ENCODE data around the gene PNISR. TPM values are rescaled to one million over a fixed set of nuclear protein-coding genes. Genes with fewer than 3 reads are reported as not detected.
A peak's percentile ranks its signal among the peaks of the same experiment; 100 is the strongest.
"Not testable (repeated sequence)": the region's sequence is repeated elsewhere in the genome, so short reads cannot be mapped to it uniquely, and the experiment has no call there.

The PNISR gene, protein sequence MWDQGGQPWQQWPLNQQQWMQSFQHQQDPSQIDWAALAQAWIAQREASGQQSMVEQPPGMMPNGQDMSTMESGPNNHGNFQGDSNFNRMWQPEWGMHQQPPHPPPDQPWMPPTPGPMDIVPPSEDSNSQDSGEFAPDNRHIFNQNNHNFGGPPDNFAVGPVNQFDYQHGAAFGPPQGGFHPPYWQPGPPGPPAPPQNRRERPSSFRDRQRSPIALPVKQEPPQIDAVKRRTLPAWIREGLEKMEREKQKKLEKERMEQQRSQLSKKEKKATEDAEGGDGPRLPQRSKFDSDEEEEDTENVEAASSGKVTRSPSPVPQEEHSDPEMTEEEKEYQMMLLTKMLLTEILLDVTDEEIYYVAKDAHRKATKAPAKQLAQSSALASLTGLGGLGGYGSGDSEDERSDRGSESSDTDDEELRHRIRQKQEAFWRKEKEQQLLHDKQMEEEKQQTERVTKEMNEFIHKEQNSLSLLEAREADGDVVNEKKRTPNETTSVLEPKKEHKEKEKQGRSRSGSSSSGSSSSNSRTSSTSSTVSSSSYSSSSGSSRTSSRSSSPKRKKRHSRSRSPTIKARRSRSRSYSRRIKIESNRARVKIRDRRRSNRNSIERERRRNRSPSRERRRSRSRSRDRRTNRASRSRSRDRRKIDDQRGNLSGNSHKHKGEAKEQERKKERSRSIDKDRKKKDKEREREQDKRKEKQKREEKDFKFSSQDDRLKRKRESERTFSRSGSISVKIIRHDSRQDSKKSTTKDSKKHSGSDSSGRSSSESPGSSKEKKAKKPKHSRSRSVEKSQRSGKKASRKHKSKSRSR
- total RNA-seq, result 100 to 1,000 TPM in 7 of 8 experiments, 10 to 100 TPM in 1; 81.8 to 232 (median 134) TPM

DNA sequence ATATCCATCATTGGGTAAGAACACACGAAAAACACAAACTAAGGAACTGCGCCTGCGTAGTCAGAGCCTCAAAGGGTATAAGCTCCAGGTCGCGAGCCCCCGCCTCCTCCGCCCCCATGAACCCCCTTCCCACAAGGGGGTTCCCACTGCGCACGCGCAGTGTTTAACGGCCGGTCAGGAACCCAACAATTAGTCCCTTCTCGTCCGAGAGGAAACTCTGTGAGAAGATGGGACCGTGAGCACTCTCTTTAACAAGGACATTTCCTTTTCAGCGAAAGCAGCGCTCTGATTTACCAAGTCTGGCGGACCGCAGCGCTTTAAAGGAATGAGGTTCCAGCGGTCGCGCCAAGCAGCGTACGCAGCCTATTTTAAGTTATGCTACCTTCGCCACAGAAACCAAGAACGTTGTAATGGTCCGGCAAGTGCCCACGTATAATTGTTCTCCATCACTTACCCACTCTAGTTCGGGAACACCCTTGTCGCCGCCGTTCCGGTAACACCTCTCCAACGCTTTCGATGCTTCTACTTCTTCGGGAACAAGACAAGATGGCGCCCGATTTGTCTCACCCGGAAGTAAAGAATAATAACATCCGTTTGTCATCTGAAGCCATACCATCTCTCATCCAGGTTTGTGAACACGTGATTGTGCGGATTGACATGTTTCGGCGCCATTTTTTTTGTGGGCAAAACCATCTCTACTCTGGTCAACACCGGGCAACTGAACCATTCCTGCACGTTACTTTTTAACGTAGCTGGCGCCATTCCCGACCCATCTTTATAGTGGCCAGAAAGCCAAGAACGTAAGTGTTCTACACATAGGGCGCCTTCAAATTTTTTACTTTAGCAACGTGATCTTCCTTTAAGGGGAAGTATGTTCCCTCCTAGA lies at the start of gene PNISR:
Gene PNISR, minus strand, starts transcription at position 548 of the 886 bp plus-strand sequence. CDS start 10,649 bp downstream, outside the sequence.
- in situ Hi-C loops (cut with MboI; ENCODE audit: low pct_unique_long_range_greater_than_20kb in 2 of 9, low sequenced_read_pairs in 9 of 9, unreplicated experiment in 9 of 9), result no loop called here
- peak within 1 kb of the TSS; percentile 59 to 98 (median 86) for H3K4me3 ChIP-seq
- H3K27ac ChIP-seq, result peak within 1 kb of the TSS; percentile 97 to 98

GRCh38 chr6:99473730-99474129 lies 48.6 kb upstream of the PNISR start:
- Histone ChIP-seq H3K27ac (no peak overlapping the region), H3K4me1 (replicated peaks in 1 of 2) (peaks cover 4 to 7% of the 10 kb centered on the region in 2 donors), H3K4me3 (no peak overlapping the region)
- ATAC-seq (replicated peaks in 6 of 8), result no peak
- in situ Hi-C loops (cut with MboI; ENCODE audit: low pct_unique_long_range_greater_than_20kb in 2 of 9, low sequenced_read_pairs in 9 of 9, unreplicated experiment in 9 of 9), result loop anchor here in 2 of 9 experiments (25.0 kb wide), 2 partner anchors 264 to 339 kb away; no protein-coding TSS in a partner anchor

More for the DNA sequence above, at the start of gene PNISR:
- H3K4me1 ChIP-seq (replicated peaks in 1 of 2), result peaks cover 14 to 30% of the 10 kb centered on the region in 2 donors
- peak; percentile 75 to 94 (median 90) for ATAC-seq (replicated peaks in 6 of 8)
- WGBS, 10 experiments, result 0 to 12% (median 0%) methylated on average over 7 to 26 of the region's 53 CpGs

GRCh38 chr6:99471638-99472037 lies 46.5 kb upstream of the PNISR start:
- in situ Hi-C loops (cut with MboI; ENCODE audit: low pct_unique_long_range_greater_than_20kb in 2 of 9, low sequenced_read_pairs in 9 of 9, unreplicated experiment in 9 of 9), result loop anchor here in 2 of 9 experiments (25.0 kb wide), 2 partner anchors 266 to 341 kb away; no protein-coding TSS in a partner anchor
- H3K27ac ChIP-seq, result no peak overlapping the region
- ATAC-seq (replicated peaks in 6 of 8), result peak in 6 of 8 experiments; percentile 56 to 73 (median 61)
- H3K4me3 ChIP-seq, result no peak overlapping the region
- peaks cover 4 to 7% of the 10 kb centered on the region in 2 donors for H3K4me1 ChIP-seq (replicated peaks in 1 of 2)
- 8 to 100% (median 73%) methylated on average over 1 to 2 of the region's 2 CpGs; no CpG with 5 or more reads in 2 of the 10 experiments for WGBS, 10 experiments

- 0 to 10% (median 6%) methylated on average over 3 of the region's 3 CpGs; no CpG with 5 or more reads in 1 of the 10 experiments for WGBS, 10 experiments
- ATAC-seq (replicated peaks in 6 of 8), result peak in 2 of 8 experiments; percentile 22 to 38
Measured at GRCh38 chr6:99467509-99468106, 42.5 kb upstream of the PNISR start.

DNA sequence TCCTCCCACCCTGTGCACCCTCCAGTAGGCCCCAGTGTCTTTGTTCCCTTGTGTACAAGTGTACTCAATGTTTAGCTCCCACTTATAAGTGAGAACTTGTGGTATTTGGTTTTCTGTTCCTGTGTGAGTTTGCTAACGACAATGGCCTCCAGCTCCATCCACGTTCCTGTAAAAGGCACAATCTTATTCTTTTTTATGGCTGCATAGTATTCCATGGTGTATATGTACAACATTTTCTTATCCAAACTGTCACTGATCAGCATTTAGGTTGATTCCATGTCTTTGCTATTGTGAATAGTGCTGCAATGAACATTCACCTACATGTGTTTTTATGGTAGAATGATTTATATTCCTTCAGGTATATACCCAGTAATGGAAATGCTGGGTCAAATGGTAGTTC lies 34.0 kb upstream of the PNISR start:
- not testable (repeated sequence) for ATAC-seq (replicated peaks in 6 of 8); H3K4me3 ChIP-seq; H3K27ac ChIP-seq; H3K4me1 ChIP-seq (replicated peaks in 1 of 2)
- in situ Hi-C loops (cut with MboI; ENCODE audit: low pct_unique_long_range_greater_than_20kb in 2 of 9, low sequenced_read_pairs in 9 of 9, unreplicated experiment in 9 of 9), result loop anchor here in 2 of 9 experiments (25.0 kb wide), 2 partner anchors 278 to 353 kb away; no protein-coding TSS in a partner anchor
- 82 to 100% (median 100%) methylated on average over 2 of the region's 2 CpGs; no CpG with 5 or more reads in 3 of the 10 experiments for WGBS, 10 experiments

More at GRCh38 chr6:99467509-99468106, 42.5 kb upstream of the PNISR start:
- Histone ChIP-seq H3K27ac (no peak overlapping the region), H3K4me3 (no peak overlapping the region), H3K4me1 (replicated peaks in 1 of 2) (peaks cover 4 to 7% of the 10 kb centered on the region in 2 donors)
- in situ Hi-C loops (cut with MboI; ENCODE audit: low pct_unique_long_range_greater_than_20kb in 2 of 9, low sequenced_read_pairs in 9 of 9, unreplicated experiment in 9 of 9), result loop anchor here in 2 of 9 experiments (25.0 kb wide), 2 partner anchors 270 to 345 kb away; no protein-coding TSS in a partner anchor

DNA sequence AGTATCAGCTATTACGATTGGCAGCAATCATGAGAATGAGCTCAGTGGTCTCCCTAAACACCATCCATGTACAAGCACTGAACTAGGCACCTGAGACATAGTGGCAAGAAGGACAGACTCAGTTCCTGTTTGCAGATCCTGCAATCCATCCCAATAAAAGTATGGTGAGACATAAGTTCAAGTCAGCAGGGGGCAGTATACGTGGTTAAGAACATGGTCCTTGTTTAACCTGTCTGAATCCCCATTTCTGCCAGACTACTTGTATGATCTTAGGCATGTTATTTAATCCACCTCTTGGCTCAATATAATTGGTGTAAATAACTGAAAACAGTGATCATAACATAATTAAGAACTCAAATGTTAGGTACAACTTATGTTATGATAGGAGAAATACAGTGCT lies 33.2 kb upstream of the PNISR start:
- in situ Hi-C loops (cut with MboI; ENCODE audit: low pct_unique_long_range_greater_than_20kb in 2 of 9, low sequenced_read_pairs in 9 of 9, unreplicated experiment in 9 of 9), result loop anchor here in 2 of 9 experiments (25.0 kb wide), 2 partner anchors 279 to 354 kb away; no protein-coding TSS in a partner anchor
- Histone ChIP-seq H3K4me3 (no peak overlapping the region), H3K27ac (no peak overlapping the region), H3K4me1 (replicated peaks in 1 of 2) (no peaks in the 10 kb centered on the region)
- 33 to 100% (median 98%) methylated on average over 1 to 2 of the region's 2 CpGs; no CpG with 5 or more reads in 2 of the 10 experiments for WGBS, 10 experiments
- ATAC-seq (replicated peaks in 6 of 8), result peak in 2 of 8 experiments; percentile 35 to 39

DNA sequence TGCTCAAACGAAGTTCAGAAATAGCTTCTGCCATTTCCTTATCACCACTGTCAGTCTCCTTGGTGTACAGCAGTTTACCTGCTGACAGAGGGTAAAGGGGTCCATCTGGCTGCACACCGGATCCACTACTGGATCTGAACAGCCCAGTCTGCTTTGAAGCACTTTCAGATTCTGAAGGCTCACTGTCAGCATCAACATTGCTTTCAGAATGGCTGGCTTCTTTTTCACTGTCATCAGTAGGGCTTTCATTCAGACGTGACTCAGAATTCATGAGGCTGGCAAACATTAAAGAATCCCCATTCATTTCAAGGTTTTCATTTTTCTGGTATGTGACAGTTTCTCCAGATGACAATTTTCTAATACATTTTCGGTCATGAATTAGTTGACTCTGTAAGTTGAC lies 21.0 kb upstream of the PNISR start:
- 65 to 100% (median 93%) methylated on average over 1 to 4 of the region's 4 CpGs for WGBS, 10 experiments

GRCh38 chr6:99434702-99435530 lies 9.8 kb upstream of the PNISR start:
- 0 to 92% (median 28%) methylated on average over 1 to 3 of the region's 3 CpGs for WGBS, 10 experiments
- peak in 3 of 8 experiments; percentile 62 to 69 (median 63) for ATAC-seq (replicated peaks in 6 of 8)

More for the DNA sequence above, 21.0 kb upstream of the PNISR start:
- ATAC-seq (replicated peaks in 6 of 8), result no peak
- no peaks in the 10 kb centered on the region for H3K4me1 ChIP-seq (replicated peaks in 1 of 2)
- no peak overlapping the region for H3K4me3 ChIP-seq
- in situ Hi-C loops (cut with MboI; ENCODE audit: low pct_unique_long_range_greater_than_20kb in 2 of 9, low sequenced_read_pairs in 9 of 9, unreplicated experiment in 9 of 9), result no loop called here
- H3K27ac ChIP-seq, result no peak overlapping the region

GRCh38 chr6:99432877-99433276 lies 7.8 kb upstream of the PNISR start:
- Histone ChIP-seq H3K4me1 (replicated peaks in 1 of 2) (no peaks in the 10 kb centered on the region), H3K27ac (no peak overlapping the region), H3K4me3 (no peak overlapping the region)
- WGBS, 10 experiments, result 50 to 88% (median 74%) methylated on average over 1 to 2 of the region's 2 CpGs; no CpG with 5 or more reads in 1 of the 10 experiments
- no peak for ATAC-seq (replicated peaks in 6 of 8)
- in situ Hi-C loops (cut with MboI; ENCODE audit: low pct_unique_long_range_greater_than_20kb in 2 of 9, low sequenced_read_pairs in 9 of 9, unreplicated experiment in 9 of 9), result no loop called here

More at GRCh38 chr6:99434702-99435530, 9.8 kb upstream of the PNISR start:
- in situ Hi-C loops (cut with MboI; ENCODE audit: low pct_unique_long_range_greater_than_20kb in 2 of 9, low sequenced_read_pairs in 9 of 9, unreplicated experiment in 9 of 9), result no loop called here
- Histone ChIP-seq H3K4me3 (no peak overlapping the region), H3K4me1 (replicated peaks in 1 of 2) (no peaks in the 10 kb centered on the region), H3K27ac (no peak overlapping the region)

- no peak overlapping the region for H3K27ac ChIP-seq
- H3K4me3 ChIP-seq, result no peak overlapping the region
- peaks cover 3 to 10% of the 10 kb centered on the region in 2 donors for H3K4me1 ChIP-seq (replicated peaks in 1 of 2)
- in situ Hi-C loops (cut with MboI; ENCODE audit: low pct_unique_long_range_greater_than_20kb in 2 of 9, low sequenced_read_pairs in 9 of 9, unreplicated experiment in 9 of 9), result no loop called here
- WGBS, 10 experiments, result 75 to 100% (median 97%) methylated on average over 1 to 2 of the region's 2 CpGs; no CpG with 5 or more reads in 2 of the 10 experiments
- no peak for ATAC-seq (replicated peaks in 6 of 8)
Measured at GRCh38 chr6:99431901-99432300, 6.8 kb upstream of the PNISR start.

DNA sequence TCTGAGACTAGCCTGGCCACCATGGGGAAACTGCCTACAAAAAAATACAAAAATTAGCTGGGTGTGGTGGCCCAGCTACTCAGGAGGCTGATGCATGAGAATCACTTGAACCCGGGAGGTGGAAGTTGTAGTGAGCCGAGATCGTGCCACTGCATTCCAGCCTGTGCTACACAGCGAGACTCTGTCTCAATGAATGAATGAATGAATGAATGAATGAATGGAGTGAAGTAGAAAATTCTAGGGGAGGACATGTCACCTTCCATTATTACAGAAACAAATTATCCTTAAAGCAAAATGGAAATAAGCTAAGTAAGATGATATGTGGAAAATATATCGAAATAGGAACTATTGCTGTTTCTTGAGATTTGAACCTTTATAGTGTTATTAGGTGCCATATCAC lies 2.9 kb upstream of the PNISR start:
- no peak overlapping the region for H3K4me3 ChIP-seq
- WGBS, 10 experiments, result 88 to 100% (median 99%) methylated on average over 1 to 5 of the region's 5 CpGs; no CpG with 5 or more reads in 2 of the 10 experiments
- in situ Hi-C loops (cut with MboI; ENCODE audit: low pct_unique_long_range_greater_than_20kb in 2 of 9, low sequenced_read_pairs in 9 of 9, unreplicated experiment in 9 of 9), result no loop called here
- no peak overlapping the region for H3K27ac ChIP-seq
- no peak for ATAC-seq (replicated peaks in 6 of 8)
- H3K4me1 ChIP-seq (replicated peaks in 1 of 2), result peaks cover 14 to 29% of the 10 kb centered on the region in 2 donors
